Measurements from ENCODE around the gene ERVK3-1.

DNA sequence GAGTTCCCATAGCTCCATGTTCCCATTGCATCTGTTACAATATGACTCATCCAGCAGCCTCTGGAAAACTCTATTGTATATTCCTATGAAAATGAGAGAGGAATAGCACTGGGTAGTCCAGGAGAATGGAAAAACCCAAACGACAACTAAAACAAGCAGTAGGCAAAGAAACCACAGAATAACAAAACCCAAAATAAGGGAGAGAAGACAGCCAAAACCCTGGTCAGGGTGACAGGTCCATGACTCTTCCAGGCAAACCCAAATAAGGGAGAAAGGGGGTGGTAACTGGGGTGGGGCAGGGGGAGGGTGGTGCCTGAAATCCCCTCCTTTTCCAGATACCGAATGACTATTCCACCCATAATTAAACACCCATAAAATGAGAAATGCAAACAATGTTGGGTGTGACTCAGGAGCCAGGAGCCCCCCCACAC is 30.4 kb upstream of the ERVK3-1 start:
- TF ChIP-seq POLR2A (IDR thresholded peaks at IDR 0.05): no peak
- TF ChIP-seq, protein P1, sequence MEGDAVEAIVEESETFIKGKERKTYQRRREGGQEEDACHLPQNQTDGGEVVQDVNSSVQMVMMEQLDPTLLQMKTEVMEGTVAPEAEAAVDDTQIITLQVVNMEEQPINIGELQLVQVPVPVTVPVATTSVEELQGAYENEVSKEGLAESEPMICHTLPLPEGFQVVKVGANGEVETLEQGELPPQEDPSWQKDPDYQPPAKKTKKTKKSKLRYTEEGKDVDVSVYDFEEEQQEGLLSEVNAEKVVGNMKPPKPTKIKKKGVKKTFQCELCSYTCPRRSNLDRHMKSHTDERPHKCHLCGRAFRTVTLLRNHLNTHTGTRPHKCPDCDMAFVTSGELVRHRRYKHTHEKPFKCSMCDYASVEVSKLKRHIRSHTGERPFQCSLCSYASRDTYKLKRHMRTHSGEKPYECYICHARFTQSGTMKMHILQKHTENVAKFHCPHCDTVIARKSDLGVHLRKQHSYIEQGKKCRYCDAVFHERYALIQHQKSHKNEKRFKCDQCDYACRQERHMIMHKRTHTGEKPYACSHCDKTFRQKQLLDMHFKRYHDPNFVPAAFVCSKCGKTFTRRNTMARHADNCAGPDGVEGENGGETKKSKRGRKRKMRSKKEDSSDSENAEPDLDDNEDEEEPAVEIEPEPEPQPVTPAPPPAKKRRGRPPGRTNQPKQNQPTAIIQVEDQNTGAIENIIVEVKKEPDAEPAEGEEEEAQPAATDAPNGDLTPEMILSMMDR (IDR thresholded peaks at IDR 0.05): no peak

All from testis (tissue), 2 donors.